ENCODE data around the gene CRTC1.

- TF ChIP-seq CTCF (IDR thresholded peaks at IDR 0.05), result no peak
- TF ChIP-seq TP53 (CRISPR knock-in tag; IDR thresholded peaks at IDR 0.05), result no peak
- TF ChIP-seq USF2 (IDR thresholded peaks at IDR 0.05), result no peak
- TF ChIP-seq EP300 (IDR thresholded peaks at IDR 0.05), result no peak
- no peak for TF ChIP-seq RAD21 (conservative IDR thresholded peaks at IDR 0.05 in 1 of 2, IDR thresholded peaks at IDR 0.05 in 1 of 2)
- TF ChIP-seq ELK1 (IDR thresholded peaks at IDR 0.05; ENCODE audit: low read depth, low read length), result no peak
Measured at GRCh38 chr19:18712981-18713380, 29.5 kb downstream of the CRTC1 start.

All from A549 (cell line).